GM21576 (cell line): ENCODE data around the gene MYL4.
"Not testable (repeated sequence)": the region's sequence is repeated elsewhere in the genome, so short reads cannot be mapped to it uniquely, and the experiment has no call there.

Experiments
- ATAC-seq: cut with Tn5 transposase; IDR thresholded peaks from one replicate; pipeline ENCODE4 v1.9.1; 2021; ENCODE audit warnings: mild to moderate bottlenecking, moderate library complexity; ENCODE audit not compliant: unreplicated experiment

The MYL4 gene

GRCh38 chr17:47269561-47270280, 60.6 kb downstream of the MYL4 start:
- ATAC-seq: not testable (repeated sequence)

DNA sequence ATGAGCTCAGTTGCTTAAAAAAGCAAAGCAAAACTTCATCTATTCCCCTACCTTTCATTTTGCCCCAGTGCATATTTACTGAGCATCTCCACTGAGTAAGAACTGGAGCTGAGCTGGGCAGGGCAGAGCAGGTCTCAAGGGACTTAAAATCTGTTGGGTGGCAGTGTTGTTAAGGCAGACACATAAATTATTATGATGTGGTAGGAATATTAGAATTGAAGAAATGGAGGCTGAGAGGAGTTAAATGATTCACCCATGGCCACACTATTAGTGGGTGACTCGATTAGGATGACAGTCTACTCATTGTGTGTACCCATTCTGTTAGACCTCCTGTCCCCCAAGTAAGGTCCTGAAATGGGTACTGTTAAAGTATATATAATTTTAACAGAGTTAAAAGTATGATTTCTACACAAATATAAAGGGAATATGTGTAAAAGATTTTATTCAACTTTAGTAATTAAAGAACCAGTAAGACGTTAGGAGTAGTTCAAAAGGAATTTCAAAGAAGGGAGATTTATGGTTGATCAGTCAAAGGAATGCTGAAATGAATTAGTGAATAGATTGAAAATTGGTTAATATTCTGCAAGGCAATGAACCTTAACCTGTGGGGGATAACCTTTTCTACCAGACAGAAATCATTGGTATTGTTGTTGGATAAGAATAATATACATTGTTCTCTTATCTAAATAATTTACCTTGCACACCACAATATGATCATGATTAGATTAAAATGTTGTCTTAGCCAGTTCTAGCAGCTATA, 62.0 kb downstream of the MYL4 start:
- ATAC-seq: no peak

- ATAC-seq: no peak
Measured at GRCh38 chr17:47272491-47272890, 63.3 kb downstream of the MYL4 start.

GRCh38 chr17:47273245-47273644, 64.1 kb downstream of the MYL4 start:
- no peak for ATAC-seq
